ENCODE results near the gene DHX35.

DHX35 gene

DNA sequence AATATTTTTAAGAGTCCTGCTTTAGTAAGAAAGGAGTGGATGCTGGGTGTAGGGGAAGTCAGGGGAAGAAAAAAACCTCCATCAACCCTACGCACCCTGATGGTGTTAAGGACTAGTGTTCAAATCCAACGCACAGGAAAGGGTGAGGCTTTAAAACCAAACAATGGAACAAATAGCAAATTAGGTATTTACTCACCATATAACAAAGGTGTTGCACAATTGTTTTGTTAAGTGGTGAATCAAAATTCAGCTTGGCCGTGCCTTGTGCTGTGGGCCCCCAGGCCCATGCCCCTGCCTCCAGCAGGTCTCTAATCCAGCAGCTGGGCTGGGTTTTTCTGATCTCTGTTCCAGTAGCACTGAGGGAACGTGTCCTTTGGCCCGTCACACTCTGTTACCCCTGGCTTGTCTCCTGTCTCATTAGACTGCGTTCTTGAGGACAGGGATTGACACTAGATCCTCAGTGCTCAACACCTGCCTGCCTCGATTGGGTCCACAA lies 24.1 kb upstream of the DHX35 start:
- in situ Hi-C loops (cut with HindIII; ENCODE audit: low sequenced_read_pairs), result no loop called here
- DNase-seq (ENCODE audit: low read depth), result no peak
- no peak overlapping the region for H3K4me3 ChIP-seq (ENCODE audit: low read depth, low read length)
- TF ChIP-seq, protein P1, sequence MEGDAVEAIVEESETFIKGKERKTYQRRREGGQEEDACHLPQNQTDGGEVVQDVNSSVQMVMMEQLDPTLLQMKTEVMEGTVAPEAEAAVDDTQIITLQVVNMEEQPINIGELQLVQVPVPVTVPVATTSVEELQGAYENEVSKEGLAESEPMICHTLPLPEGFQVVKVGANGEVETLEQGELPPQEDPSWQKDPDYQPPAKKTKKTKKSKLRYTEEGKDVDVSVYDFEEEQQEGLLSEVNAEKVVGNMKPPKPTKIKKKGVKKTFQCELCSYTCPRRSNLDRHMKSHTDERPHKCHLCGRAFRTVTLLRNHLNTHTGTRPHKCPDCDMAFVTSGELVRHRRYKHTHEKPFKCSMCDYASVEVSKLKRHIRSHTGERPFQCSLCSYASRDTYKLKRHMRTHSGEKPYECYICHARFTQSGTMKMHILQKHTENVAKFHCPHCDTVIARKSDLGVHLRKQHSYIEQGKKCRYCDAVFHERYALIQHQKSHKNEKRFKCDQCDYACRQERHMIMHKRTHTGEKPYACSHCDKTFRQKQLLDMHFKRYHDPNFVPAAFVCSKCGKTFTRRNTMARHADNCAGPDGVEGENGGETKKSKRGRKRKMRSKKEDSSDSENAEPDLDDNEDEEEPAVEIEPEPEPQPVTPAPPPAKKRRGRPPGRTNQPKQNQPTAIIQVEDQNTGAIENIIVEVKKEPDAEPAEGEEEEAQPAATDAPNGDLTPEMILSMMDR (IDR thresholded peaks at IDR 0.05; ENCODE audit: low read depth, low read length, missing control alignments), result no peak

DNA sequence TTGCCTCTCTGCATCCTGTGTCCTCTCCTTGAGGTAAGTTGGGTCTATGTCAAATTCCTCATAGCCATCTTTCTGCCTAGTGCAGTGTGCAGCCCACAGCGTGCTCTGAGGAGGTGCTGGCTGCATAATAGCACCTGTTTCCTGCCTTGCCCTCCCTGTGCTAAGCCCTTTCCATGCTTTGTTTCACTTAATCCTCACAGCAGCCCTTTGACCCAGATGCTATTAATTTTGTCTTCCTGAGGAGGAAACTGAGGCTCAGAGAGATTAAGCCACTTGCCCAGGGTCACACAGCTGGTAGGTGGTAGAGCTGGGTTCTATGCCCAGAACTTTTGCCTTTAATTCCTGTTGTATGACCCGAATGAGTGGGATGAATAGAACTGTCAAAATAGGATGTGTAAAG lies 22.5 kb upstream of the DHX35 start:
- H3K4me3 ChIP-seq (ENCODE audit: low read depth, low read length), result no peak overlapping the region
- TF ChIP-seq, protein P1 (IDR thresholded peaks at IDR 0.05; ENCODE audit: low read depth, low read length, missing control alignments), result no peak
- DNase-seq (ENCODE audit: low read depth), result no peak
- in situ Hi-C loops (cut with HindIII; ENCODE audit: low sequenced_read_pairs), result no loop called here

DNA sequence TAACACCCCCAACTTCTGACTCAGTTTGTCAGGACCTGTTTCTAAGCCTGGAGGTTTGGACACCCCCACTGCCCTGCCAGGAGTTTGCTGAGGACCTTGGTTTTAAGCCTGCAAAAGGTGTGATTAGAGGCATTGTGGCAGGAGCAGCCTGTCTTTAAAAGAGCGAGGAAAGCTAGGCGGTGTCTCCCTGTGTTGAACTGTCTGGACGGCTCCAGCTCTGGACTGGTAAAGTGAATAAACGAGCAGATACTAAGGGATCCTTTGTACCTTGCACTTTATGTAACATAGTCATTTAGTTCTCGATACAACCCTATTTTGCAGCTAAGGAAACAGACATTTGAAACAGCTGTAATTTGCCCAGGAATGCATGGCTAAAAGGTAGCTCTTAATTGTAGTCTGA lies 21.5 kb upstream of the DHX35 start:
- TF ChIP-seq, protein P1 (IDR thresholded peaks at IDR 0.05; ENCODE audit: low read depth, low read length, missing control alignments), result no peak
- no peak for DNase-seq (ENCODE audit: low read depth)
- in situ Hi-C loops (cut with HindIII; ENCODE audit: low sequenced_read_pairs), result no loop called here

DNA sequence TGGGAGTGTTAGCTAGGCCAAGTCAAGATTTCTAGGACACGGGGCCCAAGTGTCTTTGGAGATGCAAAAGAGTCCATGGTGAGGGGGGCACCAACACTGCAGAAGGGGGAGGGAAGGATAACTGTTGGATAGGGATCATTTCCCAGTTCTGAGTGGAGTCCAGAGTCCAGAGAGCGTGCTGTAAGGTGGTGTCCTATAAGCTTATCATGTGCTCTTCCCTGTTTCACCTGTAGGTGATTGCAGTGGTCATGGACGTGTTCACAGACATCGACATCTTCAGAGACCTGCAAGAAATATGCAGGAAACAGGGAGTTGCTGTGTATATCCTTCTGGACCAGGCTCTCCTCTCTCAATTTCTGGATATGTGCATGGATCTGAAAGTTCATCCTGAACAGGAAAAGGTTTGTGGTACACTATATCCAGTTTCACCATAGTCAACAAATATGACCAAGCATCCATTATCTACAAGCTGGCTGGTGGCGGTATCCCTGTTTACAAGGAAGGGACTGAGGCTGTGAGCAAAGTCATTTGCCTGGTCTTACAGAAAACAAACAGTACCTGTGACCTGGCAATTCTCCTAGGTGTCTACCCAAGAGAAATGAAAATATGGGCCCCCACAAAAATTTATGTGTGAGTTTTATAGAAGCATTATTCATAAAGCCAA lies 20.3 kb upstream of the DHX35 start:
- in situ Hi-C loops (cut with HindIII; ENCODE audit: low sequenced_read_pairs), result no loop called here
- DNase-seq (ENCODE audit: low read depth), result no peak
- TF ChIP-seq, protein P1 (IDR thresholded peaks at IDR 0.05; ENCODE audit: low read depth, low read length, missing control alignments), result peak; percentile 20
- no peak overlapping the region for H3K4me3 ChIP-seq (ENCODE audit: low read depth, low read length)

More for the DNA sequence above, 21.5 kb upstream of the DHX35 start:
- no peak overlapping the region for H3K4me3 ChIP-seq (ENCODE audit: low read depth, low read length)

DNA sequence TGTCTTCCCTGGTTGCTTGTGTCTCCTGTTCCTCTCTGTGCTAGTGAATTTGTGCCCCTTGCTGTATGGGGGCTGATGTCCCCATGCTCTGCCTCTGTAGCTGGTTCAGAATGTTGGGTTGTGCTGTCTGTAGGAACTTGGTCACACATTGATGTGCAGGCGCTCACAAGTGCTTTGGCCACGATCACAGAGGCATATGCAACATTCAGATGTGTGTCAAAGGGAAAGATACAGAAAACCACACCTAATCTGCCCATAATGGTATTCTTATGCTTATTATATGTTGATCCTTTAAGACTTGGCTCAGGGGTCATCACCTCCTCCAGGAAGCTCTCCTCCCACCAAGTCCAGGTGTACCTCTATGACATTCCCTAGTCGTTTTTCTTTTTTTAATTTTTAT lies 17.1 kb upstream of the DHX35 start:
- in situ Hi-C loops (cut with HindIII; ENCODE audit: low sequenced_read_pairs), result no loop called here
- no peak overlapping the region for H3K4me3 ChIP-seq (ENCODE audit: low read depth, low read length)
- TF ChIP-seq, protein P1 (IDR thresholded peaks at IDR 0.05; ENCODE audit: low read depth, low read length, missing control alignments), result no peak
- no peak for DNase-seq (ENCODE audit: low read depth)

DNA sequence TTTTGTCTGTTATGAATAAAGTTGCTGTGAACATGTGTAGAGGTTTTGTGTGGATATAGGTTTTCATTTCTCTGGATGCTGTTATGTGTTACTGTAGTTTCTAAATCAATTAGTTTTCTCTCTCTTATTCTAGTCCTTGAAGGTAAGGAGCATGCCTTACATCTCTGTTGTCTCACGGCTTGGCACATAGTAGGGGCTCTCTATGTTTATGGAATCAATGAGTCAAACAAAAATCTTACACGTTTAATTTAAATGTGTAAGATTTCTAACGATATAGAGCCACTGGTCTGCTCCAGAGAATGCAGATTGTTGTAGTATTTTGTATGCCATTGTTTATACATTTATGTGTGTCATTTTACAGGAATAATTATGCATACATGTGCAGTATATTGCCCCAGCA lies 15.3 kb upstream of the DHX35 start:
- DNase-seq (ENCODE audit: low read depth), result no peak
- in situ Hi-C loops (cut with HindIII; ENCODE audit: low sequenced_read_pairs), result no loop called here
- no peak overlapping the region for H3K4me3 ChIP-seq (ENCODE audit: low read depth, low read length)
- TF ChIP-seq, protein P1 (IDR thresholded peaks at IDR 0.05; ENCODE audit: low read depth, low read length, missing control alignments), result no peak

Measured in astrocyte of the cerebellum (primary cell).